H1 (cell line): ENCODE measurements around the gene GRB14.

Experiments used
- ATF2 ChIP-seq: IDR thresholded peaks from 2 replicates; pipeline ENCODE4 v1.6.1; 2012; ENCODE audit warnings: low read length, inconsistent platforms
- CHD1 ChIP-seq: IDR thresholded peaks from 2 replicates; pipeline ENCODE4 v1.6.1; 2012; ENCODE audit warnings: low read depth, low read length, improper control_type of control experiment
- CTCF ChIP-seq, 3 experiments: IDR thresholded peaks; 1 replicate in 2 of 3; 2 replicates in 1 of 3; pipeline versions ENCODE4 v1.5.1 to v1.6.1; 2011; ENCODE audit warnings: low read length in 3 of 3, mild to moderate bottlenecking in 3 of 3, inconsistent platforms in 2 of 3, low read depth in 1 of 3, moderate library complexity in 1 of 3; ENCODE audit not compliant: insufficient read depth in 1 of 3; ENCODE audit errors: control extremely low read depth in 1 of 3
- EZH2 ChIP-seq: fragments of 200-600 bp; sonication (generic); IDR thresholded peaks from 2 replicates; pipeline ENCODE4 v1.7.1; 2012; ENCODE audit warnings: low read depth, mild to moderate bottlenecking, moderate library complexity, low read length, inconsistent platforms; ENCODE audit not compliant: severe bottlenecking
- GABPA ChIP-seq: IDR thresholded peaks from 2 replicates; pipeline ENCODE4 v1.6.1; 2011; ENCODE audit warnings: mild to moderate bottlenecking, low read length, moderate library complexity, borderline replicate concordance; ENCODE audit not compliant: insufficient read depth
- JUND ChIP-seq: IDR thresholded peaks from 2 replicates; pipeline ENCODE4 v1.6.1; 2011; ENCODE audit warnings: mild to moderate bottlenecking, improper control_type of control experiment, low read length
- NANOG ChIP-seq: IDR thresholded peaks from 2 replicates; pipeline ENCODE4 v1.6.1; 2011; ENCODE audit warnings: low read length, low read depth, mild to moderate bottlenecking, inconsistent platforms; ENCODE audit not compliant: insufficient read depth, poor library complexity, severe bottlenecking
- POLR2A ChIP-seq, 2 experiments: IDR thresholded peaks; 1 replicate in 1 of 2; 2 replicates in 1 of 2; pipeline ENCODE4 v1.6.1; 2011; ENCODE audit warnings: low read depth in 2 of 2, low read length in 2 of 2, mild to moderate bottlenecking in 2 of 2; ENCODE audit errors: control extremely low read depth in 1 of 2
- TAF1 ChIP-seq: IDR thresholded peaks from 2 replicates; pipeline ENCODE4 v1.6.1; 2011; ENCODE audit warnings: mild to moderate bottlenecking, low read depth, low read length
- TBP ChIP-seq: IDR thresholded peaks from 2 replicates; pipeline ENCODE4 v1.6.1; 2011; ENCODE audit warnings: low read depth, low read length, improper control_type of control experiment
- USF2 ChIP-seq: IDR thresholded peaks from 2 replicates; pipeline ENCODE4 v1.6.1; 2011; ENCODE audit warnings: low read length, improper control_type of control experiment

- no peak for TF ChIP-seq EZH2
- TF ChIP-seq JUND = no peak
- TF ChIP-seq POLR2A (IDR thresholded peaks at IDR 0.05; ENCODE audit: control extremely low read depth in 1 of 2, low read depth in 2 of 2, low read length in 2 of 2) = no peak
- no peak for TF ChIP-seq CHD1
- TF ChIP-seq CTCF (IDR thresholded peaks at IDR 0.05; ENCODE audit: control extremely low read depth in 1 of 3, insufficient read depth in 1 of 3, low read depth in 1 of 3, low read length in 3 of 3) = no peak
- TF ChIP-seq TAF1 = no peak
- TF ChIP-seq GABPA = no peak
- no peak for TF ChIP-seq USF2
- no peak for TF ChIP-seq NANOG
- no peak for TF ChIP-seq ATF2
- no peak for TF ChIP-seq TBP
Observed at GRCh38 chr2:164574931-164575330, 46.4 kb downstream of the GRB14 start.
